GM21390 (cell line): ENCODE data around the gene C20orf141.
"Not testable (repeated sequence)": the region's sequence is repeated elsewhere in the genome, so short reads cannot be mapped to it uniquely, and the experiment has no call there.

Experiments used
- ATAC-seq: cut with Tn5 transposase; IDR thresholded peaks from one replicate; pipeline ENCODE4 v1.9.1; 2021; ENCODE audit not compliant: unreplicated experiment

Gene C20orf141

GRCh38 chr20:2820084-2820895 lies 5.5 kb downstream of the C20orf141 start:
- ATAC-seq = no peak

GRCh38 chr20:2820896-2821869 lies 6.4 kb downstream of the C20orf141 start:
- ATAC-seq = no peak

- no peak for ATAC-seq
Observed at GRCh38 chr20:2822073-2822472, 7.3 kb downstream of the C20orf141 start.

- no peak for ATAC-seq
Observed at GRCh38 chr20:2825761-2826160, 11.0 kb downstream of the C20orf141 start.

GRCh38 chr20:2826655-2827054 lies 11.9 kb downstream of the C20orf141 start:
- no peak for ATAC-seq

- no peak for ATAC-seq
Observed at GRCh38 chr20:2829376-2829775, 14.6 kb downstream of the C20orf141 start.

GRCh38 chr20:2831206-2831605 lies 16.4 kb downstream of the C20orf141 start:
- ATAC-seq = not testable (repeated sequence)

- ATAC-seq = no peak
Observed at GRCh38 chr20:2833761-2834160, 19.0 kb downstream of the C20orf141 start.

GRCh38 chr20:2834401-2835110 lies 19.8 kb downstream of the C20orf141 start:
- no peak for ATAC-seq

GRCh38 chr20:2835331-2835796 lies 20.6 kb downstream of the C20orf141 start:
- no peak for ATAC-seq

- no peak for ATAC-seq
Observed at GRCh38 chr20:2836035-2836434, 21.2 kb downstream of the C20orf141 start.

- no peak for ATAC-seq
Observed at GRCh38 chr20:2837221-2837960, 22.6 kb downstream of the C20orf141 start.

- no peak for ATAC-seq
Observed at GRCh38 chr20:2838170-2838797, 23.5 kb downstream of the C20orf141 start.

- no peak for ATAC-seq
Observed at GRCh38 chr20:2838847-2839671, 24.3 kb downstream of the C20orf141 start.

- ATAC-seq = no peak
Observed at GRCh38 chr20:2839732-2840137, 24.9 kb downstream of the C20orf141 start.

GRCh38 chr20:2840138-2840966 lies 25.6 kb downstream of the C20orf141 start, which contains the start of the genes PCED1A and VPS16:
Gene PCED1A (minus strand): TSS chr20:2840655. CDS start chr20:2839912, 743 bp downstream.
Gene VPS16 (plus strand): TSS chr20:2840745. CDS start chr20:2840775, 30 bp downstream.
- ATAC-seq = peak; percentile 94

- peak; percentile 44 for ATAC-seq
Observed at GRCh38 chr20:2840967-2841531, 26.3 kb downstream of the C20orf141 start.

- ATAC-seq = no peak
Observed at GRCh38 chr20:2845607-2846006, 30.8 kb downstream of the C20orf141 start.
